Naive thymus-derived CD4-positive, alpha-beta T cell (primary cell): Measurements from ENCODE around the gene PTK7. TPM values are rescaled to one million over a fixed set of nuclear protein-coding genes. Genes with fewer than 3 reads are reported as not detected.

Experiments used
- ATAC-seq: fragments of 150-1000 bp; cut with Tn5 transposase; 2 replicates; pipeline ENCODE4 v1.10.0; 2021; ENCODE audit warnings: mild to moderate bottlenecking, moderate library complexity
- CTCF ChIA-PET: fragments of 350-600 bp; sonication (Branson Sonifier 250); formaldehyde crosslinking; loops from one replicate; lab custom pipeline; 2021; ENCODE audit warnings: antibody characterized with exemption; lab: Charles Lee
- POLR2A ChIA-PET: fragments of 350-600 bp; sonication (Branson Sonifier 250); formaldehyde crosslinking; loops from one replicate; lab custom pipeline; 2021; ENCODE audit warnings: antibody characterized with exemption, inconsistent platforms; lab: Charles Lee
- DNase-seq, 9 donors: peaks; one replicate each; pipeline versions ENCODE4 v3.0.0 to v3.0.0-alpha.2; 2020 to 2022; ENCODE audit warnings: mixed read lengths in 1 of 9
- H3K27ac ChIP-seq: one replicate; pipeline ENCODE4 v1.7.0; 2013; ENCODE audit warnings: mild to moderate bottlenecking, low read depth, low read length, moderate library complexity
- H3K27me3 ChIP-seq, 2 donors: one replicate each; pipeline ENCODE4 v1.7.0; 2013; ENCODE audit warnings: low read length in 2 of 2, mild to moderate bottlenecking in 2 of 2, moderate library complexity in 2 of 2; ENCODE audit not compliant: control insufficient read depth in 2 of 2, insufficient read depth in 2 of 2
- H3K36me3 ChIP-seq, 3 experiments: 1 replicate in 2 of 3; 2 replicates in 1 of 3; pipeline ENCODE4 v1.7.0; 2013; ENCODE audit warnings: low read length in 3 of 3, mild to moderate bottlenecking in 3 of 3, moderate library complexity in 1 of 3; ENCODE audit not compliant: insufficient read depth in 3 of 3, control insufficient read depth in 2 of 3
- H3K4me1 ChIP-seq, 2 donors: one replicate each; pipeline ENCODE4 v1.7.0; 2013; ENCODE audit warnings: low read length in 2 of 2, mild to moderate bottlenecking in 2 of 2, moderate library complexity in 1 of 2; ENCODE audit not compliant: control insufficient read depth in 2 of 2, insufficient read depth in 2 of 2
- H3K4me3 ChIP-seq: 2 replicates; pipeline ENCODE4 v1.7.0; 2013; ENCODE audit warnings: mild to moderate bottlenecking, low read length
- H3K9me3 ChIP-seq, 3 experiments: 1 replicate in 2 of 3; 2 replicates in 1 of 3; pipeline ENCODE4 v1.7.0; 2013; ENCODE audit warnings: low read length in 3 of 3; ENCODE audit not compliant: control insufficient read depth in 2 of 3
- H3K27ac Mint-ChIP-seq, 9 donors: one replicate each; pipeline ENCODE4 v1.8.0; 2020 to 2022; ENCODE audit warnings: mixed read lengths in 9 of 9, mild to moderate bottlenecking in 8 of 9, moderate library complexity in 5 of 9, inconsistent platforms in 2 of 9
- H3K27me3 Mint-ChIP-seq, 5 donors: one replicate each; pipeline ENCODE4 v1.8.0; 2021 to 2022; ENCODE audit warnings: mixed read lengths in 5 of 5, mild to moderate bottlenecking in 1 of 5
- H3K36me3 Mint-ChIP-seq, 5 donors: one replicate each; pipeline ENCODE4 v1.8.0; 2020 to 2022; ENCODE audit warnings: mixed read lengths in 5 of 5, mild to moderate bottlenecking in 3 of 5, inconsistent platforms in 1 of 5
- H3K4me1 Mint-ChIP-seq, 7 donors: one replicate each; pipeline ENCODE4 v1.8.0; 2020 to 2022; ENCODE audit warnings: mixed read lengths in 7 of 7, mild to moderate bottlenecking in 3 of 7, inconsistent platforms in 1 of 7
- H3K4me3 Mint-ChIP-seq, 10 donors: one replicate each; pipeline ENCODE4 v1.8.0; 2020 to 2022; ENCODE audit warnings: mild to moderate bottlenecking in 10 of 10, mixed read lengths in 10 of 10, moderate library complexity in 6 of 10, inconsistent platforms in 2 of 10
- H3K9me3 Mint-ChIP-seq, 11 donors: one replicate each; pipeline ENCODE4 v1.8.0; 2020 to 2022; ENCODE audit warnings: mixed read lengths in 11 of 11, mild to moderate bottlenecking in 4 of 11, inconsistent platforms in 1 of 11, moderate library complexity in 1 of 11
- intact Hi-C, 2 donors: fragments of 100-400 bp; cut with micrococcal nuclease; formaldehyde crosslinking; loops; one replicate each; pipeline ENCODE4 v1.15.1; 2023
- polyA plus RNA-seq, 2 donors: library from polyadenylated mRNA; unstranded; fragments of 300-500 nt; fragmentation: Illumina TruSeq; gene quantifications; one replicate each; pipeline ENCODE4 v1.2.3, GENCODE V29; 2021
- total RNA-seq, 6 experiments: library from RNA in 5 of 6; stranded (reverse) in 5 of 6; gene quantifications; 1 replicate in 5 of 6; 2 replicates in 1 of 6; pipeline ENCODE4 v1.2.3 and lab custom pipeline; 2021 to 2026

The PTK7 gene
- total and polyA plus RNA-seq, 7 experiments from 2014 or later, result 0.31 to 3.5 (median 1.2) TPM

GRCh38 chr6:43149265-43149664, 73.2 kb downstream of the PTK7 start:
- Mint-ChIP-seq H3K4me3 (no peak overlapping the region), H3K27ac (no peak overlapping the region), H3K36me3 (no peaks in the 10 kb centered on the region), H3K9me3 (no peaks in the 10 kb centered on the region), H3K27me3 (no peaks in the 10 kb centered on the region), H3K4me1 (peaks cover 0 to 4% (median 0%) of the 10 kb centered on the region in 7 donors)
- DNase-seq (no peak), ATAC-seq (no peak)
- intact Hi-C loops, result no loop called here
- H3K27ac ChIP-seq, result no peak overlapping the region
- H3K9me3 ChIP-seq, result no peaks in the 10 kb centered on the region
- H3K27me3 ChIP-seq, result no peaks in the 10 kb centered on the region
- no peaks in the 10 kb centered on the region for H3K4me1 ChIP-seq
- ChIA-PET POLR2A (interaction anchor here (0.6 kb wide), 1 partner anchor 230 kb away, joined by 3 read pairs; no protein-coding TSS in a partner anchor), CTCF (interaction anchor here (0.5 kb wide), 1 partner anchor 431 kb away, joined by 4 read pairs; no protein-coding TSS in a partner anchor)
- H3K4me3 ChIP-seq, result no peak overlapping the region
- no peaks in the 10 kb centered on the region for H3K36me3 ChIP-seq

DNA sequence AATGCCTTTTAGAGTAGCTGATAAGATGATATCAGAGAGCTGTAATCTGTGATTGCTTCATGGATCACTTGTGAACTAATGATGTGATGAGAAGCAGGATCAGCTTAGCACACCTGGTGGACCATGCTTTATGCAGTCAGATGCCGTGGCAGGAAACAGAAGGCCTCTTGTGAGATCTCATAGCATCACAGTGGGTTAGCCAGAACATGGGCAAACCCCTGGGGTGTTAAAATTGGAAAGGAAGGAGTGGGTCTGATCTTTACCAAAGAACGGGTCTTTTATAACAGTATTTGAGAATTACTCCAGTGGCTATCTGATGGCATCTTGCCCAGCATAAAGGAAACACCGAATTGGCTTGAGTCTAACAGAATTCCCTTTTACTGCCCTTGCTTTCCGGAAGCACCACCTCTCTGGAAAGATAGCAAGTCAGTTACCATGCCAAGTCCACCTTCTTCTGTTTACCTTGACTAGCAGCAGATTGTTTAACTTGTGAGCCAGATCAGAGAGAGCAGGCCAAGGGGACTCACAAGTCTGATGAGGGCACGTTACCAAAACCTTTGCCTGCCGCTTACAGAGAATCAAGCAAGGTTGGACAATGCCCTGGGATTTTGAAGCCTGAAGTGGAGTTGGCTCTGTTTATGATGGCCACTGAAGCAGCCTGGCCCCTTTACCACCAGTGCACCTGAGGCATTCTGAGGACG, 74.1 kb downstream of the PTK7 start:
- Histone ChIP-seq H3K27me3 (no peaks in the 10 kb centered on the region), H3K4me3 (no peak overlapping the region), H3K36me3 (no peaks in the 10 kb centered on the region), H3K4me1 (no peaks in the 10 kb centered on the region), H3K9me3 (no peaks in the 10 kb centered on the region), H3K27ac (no peak overlapping the region)
- H3K27me3 Mint-ChIP-seq, result no peaks in the 10 kb centered on the region
- no peak overlapping the region for H3K4me3 Mint-ChIP-seq
- H3K4me1 Mint-ChIP-seq, result peaks cover 0 to 4% (median 0%) of the 10 kb centered on the region in 7 donors
- CTCF ChIA-PET, result interaction anchor here (0.6 kb wide), 1 partner anchor 561 kb away, joined by 3 read pairs; no protein-coding TSS in a partner anchor
- H3K27ac Mint-ChIP-seq, result no peak overlapping the region
- intact Hi-C loops, result no loop called here
- DNase-seq (no peak), ATAC-seq (no peak)
- no peaks in the 10 kb centered on the region for H3K36me3 Mint-ChIP-seq
- H3K9me3 Mint-ChIP-seq, result no peaks in the 10 kb centered on the region
- POLR2A ChIA-PET, result no interaction called here

GRCh38 chr6:43159599-43159998, 83.5 kb downstream of the PTK7 start:
- no peaks in the 10 kb centered on the region for H3K9me3 Mint-ChIP-seq
- POLR2A ChIA-PET, result interaction anchor here (0.6 kb wide), 1 partner anchor 121 kb away, joined by 5 read pairs; no protein-coding TSS in a partner anchor
- Histone ChIP-seq H3K27ac (no peak overlapping the region), H3K36me3 (no peaks in the 10 kb centered on the region), H3K4me3 (no peak overlapping the region), H3K4me1 (no peaks in the 10 kb centered on the region), H3K9me3 (no peaks in the 10 kb centered on the region), H3K27me3 (no peaks in the 10 kb centered on the region)
- H3K27ac Mint-ChIP-seq, result no peak overlapping the region
- CTCF ChIA-PET, result no interaction called here
- H3K27me3 Mint-ChIP-seq, result peaks cover 0 to 3% (median 0%) of the 10 kb centered on the region in 5 donors
- DNase-seq, result no peak
- no peaks in the 10 kb centered on the region for H3K36me3 Mint-ChIP-seq
- H3K4me3 Mint-ChIP-seq, result no peak overlapping the region
- no peak for ATAC-seq
- intact Hi-C loops, result no loop called here
- H3K4me1 Mint-ChIP-seq, result peaks cover 0 to 3% (median 0%) of the 10 kb centered on the region in 7 donors

- H3K4me1 Mint-ChIP-seq, result peaks cover 0 to 2% (median 0%) of the 10 kb centered on the region in 7 donors
- Histone ChIP-seq H3K4me3 (no peak overlapping the region), H3K36me3 (no peaks in the 10 kb centered on the region), H3K4me1 (no peaks in the 10 kb centered on the region), H3K9me3 (no peaks in the 10 kb centered on the region), H3K27me3 (no peaks in the 10 kb centered on the region), H3K27ac (no peak overlapping the region)
- intact Hi-C loops, result no loop called here
- no peak for ATAC-seq
- no peak for DNase-seq
- H3K9me3 Mint-ChIP-seq, result no peaks in the 10 kb centered on the region
- no peaks in the 10 kb centered on the region for H3K36me3 Mint-ChIP-seq
- ChIA-PET CTCF (interaction anchor here (1.1 kb wide), 1 partner anchor 10 kb away, joined by 6 read pairs; no protein-coding TSS in a partner anchor), POLR2A (no interaction called here)
- no peak overlapping the region for H3K27ac Mint-ChIP-seq
- peaks cover 0 to 9% (median 0%) of the 10 kb centered on the region in 5 donors for H3K27me3 Mint-ChIP-seq
- no peak overlapping the region for H3K4me3 Mint-ChIP-seq
Measured at GRCh38 chr6:43163899-43164298, 87.8 kb downstream of the PTK7 start.

DNA sequence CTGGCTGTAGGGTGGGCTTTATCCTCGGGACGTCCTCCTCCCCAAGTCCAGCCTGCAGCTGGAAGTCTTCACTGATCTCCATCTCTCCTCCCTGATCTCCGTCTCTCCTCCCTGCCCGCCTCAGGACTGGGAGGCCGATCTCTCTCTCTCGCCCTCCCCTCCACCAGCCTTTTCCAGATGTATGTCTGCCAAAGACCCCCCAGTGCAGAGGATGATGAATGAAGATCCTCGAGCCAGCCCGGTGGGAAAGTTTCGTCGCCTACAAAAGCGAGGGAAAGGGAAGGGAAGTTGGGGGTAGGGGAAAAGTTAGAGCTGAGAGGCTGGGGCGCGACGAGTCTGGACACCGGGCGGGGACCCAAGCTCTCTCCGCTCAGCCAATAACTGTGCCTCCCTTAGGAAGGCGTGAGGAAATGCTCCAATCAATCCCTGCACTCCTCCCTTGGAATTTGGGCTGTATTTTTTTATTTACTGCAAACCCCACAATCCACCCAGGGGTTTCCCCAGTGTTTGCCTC, 94.4 kb downstream of the PTK7 start:
- peaks cover 0 to 13% (median 6%) of the 10 kb centered on the region in 3 experiments for H3K36me3 ChIP-seq
- intact Hi-C loops, result loop anchor here (2.0 to 5.0 kb wide), 14 partner anchors 14 to 1383 kb away; partner anchors contain the start of genes BICRAL (in 2 of the 2), POLR1C (in 2 of the 2), YIPF3 (in 2 of the 2) and GTPBP2 (in 1 of the 2)
- CTCF ChIA-PET, result interaction anchor here (0.6 kb wide), 1 partner anchor 41 kb away, joined by 3 read pairs; no protein-coding TSS in a partner anchor
- Mint-ChIP-seq H3K27ac (peak overlapping the region; percentile 86 to 97 (median 95)), H3K9me3 (no peaks in the 10 kb centered on the region), H3K4me1 (peaks cover 30 to 41% (median 39%) of the 10 kb centered on the region in 7 donors), H3K36me3 (peaks cover 0 to 11% (median 0%) of the 10 kb centered on the region in 5 donors), H3K4me3 (peak overlapping the region; percentile 85 to 96 (median 90)), H3K27me3 (peaks cover 0 to 4% (median 0%) of the 10 kb centered on the region in 5 donors)
- H3K4me3 ChIP-seq, result peak overlapping the region; percentile 76
- H3K9me3 ChIP-seq, result no peaks in the 10 kb centered on the region
- no peaks in the 10 kb centered on the region for H3K27me3 ChIP-seq
- DNase-seq (no peak), ATAC-seq (no peak)
- POLR2A ChIA-PET, result interaction anchor here (0.8 to 4.9 kb wide), 4 partner anchors 12 to 116 kb away, joined by 3 to 21 read pairs (median 6); partner anchors contain the start of genes CUL7 and CUL9
- H3K4me1 ChIP-seq, result peaks cover 26 to 29% of the 10 kb centered on the region in 2 donors
- peak overlapping the region; percentile 73 for H3K27ac ChIP-seq

- H3K4me1 ChIP-seq, result peaks cover 26 to 29% of the 10 kb centered on the region in 2 donors
- Mint-ChIP-seq H3K27me3 (peaks cover 0 to 2% (median 0%) of the 10 kb centered on the region in 5 donors), H3K9me3 (no peaks in the 10 kb centered on the region), H3K4me3 (peak within 1 kb of the TSS; percentile 85 to 99 (median 96)), H3K4me1 (peaks cover 33 to 48% (median 40%) of the 10 kb centered on the region in 7 donors), H3K27ac (peak within 1 kb of the TSS; percentile 92 to 98 (median 96)), H3K36me3 (peaks cover 0 to 13% (median 0%) of the 10 kb centered on the region in 5 donors)
- no peaks in the 10 kb centered on the region for H3K27me3 ChIP-seq
- intact Hi-C loops, result loop anchor here (1.0 to 5.0 kb wide), 29 partner anchors 14 to 1384 kb away; partner anchors contain the start of genes ABCC10 (in 2 of the 2), BICRAL (in 2 of the 2), CNPY3 (in 2 of the 2) and GTPBP2 (in 2 of the 2)
- peak within 1 kb of the TSS; percentile 76 for H3K4me3 ChIP-seq
- CTCF ChIA-PET, result interaction anchor here (0.6 kb wide), 1 partner anchor 40 kb away, joined by 3 read pairs; no protein-coding TSS in a partner anchor
- POLR2A ChIA-PET, result interaction anchor here (0.6 to 4.9 kb wide), 9 partner anchors 9 to 242 kb away, joined by 3 to 21 read pairs (median 6); partner anchors contain the start of genes CNPY3, CUL9, DNPH1 and KLHDC3
- H3K27ac ChIP-seq, result peak within 1 kb of the TSS; percentile 73
- DNase-seq, result peak; percentile 92 to 99 (median 98)
- H3K36me3 ChIP-seq, result peaks cover 0 to 19% (median 9%) of the 10 kb centered on the region in 3 experiments
- peak; percentile 87 for ATAC-seq
- H3K9me3 ChIP-seq, result no peaks in the 10 kb centered on the region
Measured at GRCh38 chr6:43170931-43171706, 95.0 kb downstream of the PTK7 start, which contains the start of gene SRF. Gene SRF (plus strand): TSS chr6:43171269. CDS start chr6:43171657, 388 bp downstream.
